Right lobe of liver (tissue), 4 donors: ENCODE results near the gene SPAG17.

Experiments
- CTCF ChIP-seq, 4 donors: fragments of 200-600 bp in 3 of 4; fragments of 450-650 bp in 1 of 4; IDR thresholded peaks; one replicate each; pipeline versions ENCODE4 v1.5.1 to v1.8.0; 2016 to 2022; ENCODE audit warnings: antibody characterized with exemption in 4 of 4, mild to moderate bottlenecking in 2 of 4
- POLR2A ChIP-seq: fragments of 450-650 bp; IDR thresholded peaks from one replicate; pipeline ENCODE4 v1.6.1; 2017; ENCODE audit warnings: antibody characterized with exemption, mild to moderate bottlenecking
- donor health status: DM: no; HTN: no; CAD: no.
- donor health status: DM: no; HTN: no; CAD: no.
- donor health status: DM: no; HTN: yes; CAD: no.

- TF ChIP-seq CTCF (IDR thresholded peaks at IDR 0.05), result no peak
- no peak for TF ChIP-seq POLR2A
Measured at GRCh38 chr1:117930484-117930883, 254.5 kb downstream of the SPAG17 start.
